Measurements from ENCODE around the gene MTSS2. TPM values are rescaled to one million over a fixed set of nuclear protein-coding genes. Genes with fewer than 3 reads are reported as not detected.
A peak's percentile ranks its signal among the peaks of the same experiment; 100 is the strongest.

The MTSS2 gene
- total RNA-seq, 2 donors from 2014 or later = 0.82 to 1.8 TPM

DNA sequence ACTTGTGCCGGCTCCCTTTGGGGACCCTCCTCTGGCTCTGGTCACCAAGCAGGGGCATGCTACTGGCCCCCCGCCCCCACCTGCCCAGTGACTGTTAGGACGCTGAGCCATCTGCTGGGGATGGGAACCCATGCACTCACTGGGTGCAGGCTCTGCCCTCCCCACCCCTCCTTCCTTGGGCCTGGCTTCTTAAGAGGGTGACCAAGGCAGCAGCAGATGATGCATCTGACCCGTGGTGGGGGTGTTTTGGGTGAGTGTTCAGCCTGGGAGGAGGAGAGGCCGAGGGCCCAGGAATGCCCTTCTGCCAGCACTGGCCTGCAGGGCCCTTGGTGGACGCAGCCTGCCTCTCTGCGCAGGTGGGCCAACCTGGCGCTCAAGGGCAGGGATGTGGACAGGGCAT is 19.2 kb upstream of the MTSS2 start:
- no peaks in the 10 kb centered on the region for H3K36me3 Mint-ChIP-seq
- ATAC-seq = no peak
- no peaks in the 10 kb centered on the region for H3K9me3 Mint-ChIP-seq
- DNase-seq (ENCODE audit: low spot score in 2 of 2) = no peak
- no peak overlapping the region for H3K27ac Mint-ChIP-seq

DNA sequence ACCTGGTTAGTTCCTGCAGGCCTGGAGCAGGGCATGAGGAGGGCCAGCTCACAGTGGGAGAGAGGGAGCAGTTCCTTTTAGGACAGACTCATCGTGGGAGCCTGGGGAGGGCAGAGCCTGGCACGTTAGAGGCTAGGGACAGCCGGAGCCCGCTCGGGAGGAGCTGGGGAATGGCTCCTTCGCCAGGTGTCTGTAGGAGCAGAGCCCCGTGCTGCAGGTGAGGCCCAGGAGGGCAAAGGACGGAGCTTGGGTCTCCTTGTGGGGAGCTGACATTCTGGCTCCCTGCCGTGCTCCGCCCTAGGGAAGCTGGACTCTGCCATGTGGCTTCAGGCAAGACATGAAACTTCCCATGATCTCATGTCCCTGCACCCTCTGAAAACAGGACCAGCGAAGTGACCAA is 18.7 kb upstream of the MTSS2 start:
- no peak for DNase-seq (ENCODE audit: low spot score in 2 of 2)
- H3K9me3 Mint-ChIP-seq = no peaks in the 10 kb centered on the region
- ATAC-seq = no peak
- no peak overlapping the region for H3K27ac Mint-ChIP-seq
- no peaks in the 10 kb centered on the region for H3K36me3 Mint-ChIP-seq

DNA sequence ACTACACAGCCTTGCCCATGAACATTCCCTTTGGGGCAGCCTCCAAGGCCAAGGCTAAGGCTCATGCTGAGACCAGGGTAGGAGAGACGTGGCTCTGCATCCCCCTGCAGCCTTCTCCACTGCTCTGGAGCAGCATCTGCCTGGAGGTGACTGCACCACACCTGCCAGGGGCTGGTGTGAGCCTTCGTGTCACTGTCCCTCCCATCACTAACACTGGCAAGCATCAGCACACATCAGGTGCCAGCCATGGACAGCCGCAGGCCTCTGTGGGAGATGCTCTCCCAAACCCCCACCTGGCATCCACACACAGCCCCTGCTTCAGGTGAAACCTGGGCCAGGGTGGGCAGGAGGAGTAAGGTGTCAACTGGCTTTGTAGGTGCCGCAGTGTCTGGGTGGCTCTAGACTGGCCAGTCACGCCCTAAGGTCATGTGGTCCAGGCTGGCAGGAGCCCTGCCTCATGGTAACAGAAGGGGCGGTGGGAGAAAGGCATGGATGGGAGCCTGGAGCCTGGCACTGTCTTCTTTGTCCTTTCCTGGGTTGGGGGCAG is 18.1 kb upstream of the MTSS2 start:
- ATAC-seq (no peak), DNase-seq (ENCODE audit: low spot score in 2 of 2) (no peak)
- Mint-ChIP-seq H3K9me3 (no peaks in the 10 kb centered on the region), H3K27ac (no peak overlapping the region), H3K36me3 (no peaks in the 10 kb centered on the region)

DNA sequence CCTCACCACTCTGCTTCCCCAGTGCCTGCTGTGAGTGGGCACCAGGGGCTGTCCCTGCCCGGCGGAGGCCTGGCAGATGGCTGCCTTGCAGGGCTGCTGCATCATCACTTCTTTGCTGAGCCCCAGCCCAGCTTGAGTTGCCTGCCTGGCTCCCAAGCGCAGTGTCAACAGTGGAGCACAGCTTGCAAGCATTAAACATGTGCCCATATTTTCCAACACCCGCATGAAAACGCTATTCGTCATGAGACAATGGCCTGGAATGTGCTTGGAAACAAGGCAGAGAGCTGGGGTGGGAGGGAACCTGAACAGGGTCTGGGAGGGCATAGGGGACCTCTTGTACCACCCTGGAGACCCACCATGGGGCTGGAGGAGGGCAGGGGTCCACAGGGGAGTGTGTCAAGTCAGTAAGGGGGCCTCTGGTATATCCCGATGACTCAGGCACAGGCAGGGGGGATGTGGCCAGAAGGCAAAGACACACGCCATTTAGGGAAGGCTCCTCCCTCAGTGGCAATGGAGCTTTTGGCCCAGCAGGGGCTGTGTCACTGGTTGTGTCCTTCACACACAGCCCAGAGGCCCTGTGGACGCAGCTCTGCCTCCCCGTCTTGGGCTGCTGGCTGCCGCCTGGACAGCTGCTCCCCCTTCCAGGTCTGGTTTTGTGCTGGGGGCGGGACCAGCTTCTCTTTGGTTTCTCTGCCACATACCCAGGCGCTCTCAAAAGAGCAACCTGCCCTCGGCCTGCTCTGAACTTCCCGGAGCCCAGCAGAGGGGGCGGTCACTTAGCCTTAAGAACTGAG is 17.4 kb upstream of the MTSS2 start:
- no peak overlapping the region for H3K27ac Mint-ChIP-seq
- H3K36me3 Mint-ChIP-seq = no peaks in the 10 kb centered on the region
- no peak for ATAC-seq
- DNase-seq (ENCODE audit: low spot score in 2 of 2) = no peak
- H3K9me3 Mint-ChIP-seq = no peaks in the 10 kb centered on the region

DNA sequence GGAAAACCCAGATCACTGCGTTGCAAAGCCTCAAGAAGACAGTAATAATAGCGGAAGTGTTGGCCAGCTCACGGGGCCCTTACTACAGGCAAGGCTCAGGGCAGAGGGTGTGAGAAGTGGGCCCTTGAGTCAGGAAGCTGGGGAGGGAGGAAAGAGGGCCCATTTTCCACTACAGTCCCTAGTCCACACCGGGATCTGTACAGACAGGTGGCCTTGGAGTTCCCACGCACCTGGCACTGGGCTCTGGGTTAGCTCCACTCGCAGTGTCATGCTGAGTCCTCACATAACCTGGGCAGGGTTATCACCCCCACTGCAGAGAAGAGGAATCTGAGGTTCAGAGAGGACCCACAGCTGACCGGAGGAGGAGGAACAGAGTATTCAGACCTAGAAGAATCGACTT is 16.8 kb upstream of the MTSS2 start:
- DNase-seq (ENCODE audit: low spot score in 2 of 2) = no peak
- H3K27ac Mint-ChIP-seq = peak overlapping the region; percentile 40 to 90
- H3K36me3 Mint-ChIP-seq = no peaks in the 10 kb centered on the region
- no peaks in the 10 kb centered on the region for H3K9me3 Mint-ChIP-seq
- no peak for ATAC-seq

DNA sequence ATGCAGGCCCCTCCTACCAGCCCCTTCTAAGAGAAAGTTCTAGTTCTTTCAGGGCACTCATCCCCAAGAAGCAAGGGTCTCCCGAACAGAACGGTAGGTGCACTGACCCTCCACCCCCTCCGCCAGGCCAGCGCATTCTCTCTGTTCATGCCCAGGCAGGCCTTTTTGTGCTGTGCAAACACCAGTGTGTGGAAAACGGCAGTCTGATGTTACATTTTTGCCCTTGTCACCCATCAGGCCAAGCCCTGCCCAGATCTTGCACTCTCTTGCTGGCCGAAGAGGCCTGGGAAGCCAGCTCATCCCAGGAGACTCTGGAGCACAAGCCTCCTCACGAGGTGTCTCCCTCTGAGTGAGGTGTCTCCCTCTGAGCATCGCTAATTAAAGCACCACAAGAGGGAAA is 16.1 kb upstream of the MTSS2 start:
- Mint-ChIP-seq H3K9me3 (no peaks in the 10 kb centered on the region), H3K27ac (peak overlapping the region; percentile 40 to 98), H3K36me3 (no peaks in the 10 kb centered on the region)
- ATAC-seq (no peak), DNase-seq (ENCODE audit: low spot score in 2 of 2) (no peak)

DNA sequence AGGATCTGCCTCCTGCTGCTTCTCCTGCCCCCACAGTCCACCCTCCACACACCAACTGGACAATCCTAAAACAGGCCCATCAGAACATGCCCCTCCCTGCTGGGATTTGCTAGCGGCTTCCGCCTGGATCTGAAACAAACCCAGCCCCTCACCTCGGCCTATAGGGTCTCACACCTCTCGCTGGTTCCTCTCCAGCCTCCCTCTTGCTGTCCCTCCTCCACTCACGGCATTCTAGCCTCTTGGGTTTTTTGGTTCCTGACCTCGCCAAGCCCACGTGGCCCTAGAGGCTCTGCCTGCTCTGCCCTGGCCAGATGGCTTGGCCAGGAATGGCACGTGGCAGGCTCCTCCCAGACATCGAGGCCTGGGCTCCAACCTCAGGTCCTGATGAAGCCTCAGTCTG is 15.7 kb upstream of the MTSS2 start:
- no peak for DNase-seq (ENCODE audit: low spot score in 2 of 2)
- Mint-ChIP-seq H3K9me3 (no peaks in the 10 kb centered on the region), H3K36me3 (no peaks in the 10 kb centered on the region), H3K27ac (peak overlapping the region; percentile 40 to 98)
- ATAC-seq = no peak

DNA sequence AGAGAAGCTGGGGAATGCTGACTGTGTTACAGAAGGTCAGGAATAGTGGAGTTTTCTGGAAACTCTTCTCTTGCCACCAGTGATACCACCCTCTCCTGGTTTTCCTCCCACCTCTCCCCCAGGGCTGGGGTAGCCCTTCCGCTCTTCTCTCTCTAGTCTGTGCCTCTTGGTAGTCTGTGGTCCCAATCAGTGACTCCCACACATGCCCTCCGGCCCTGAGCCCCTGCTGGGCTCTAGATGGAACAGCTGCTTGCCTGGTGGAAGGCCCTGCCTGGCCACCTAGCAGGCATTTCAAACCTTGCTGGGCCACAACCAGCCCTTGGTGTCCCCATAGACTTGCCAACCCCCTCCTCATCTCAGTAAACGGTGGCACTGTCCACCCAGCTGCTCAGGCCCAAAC is 15.2 kb upstream of the MTSS2 start:
- no peak for ATAC-seq
- no peaks in the 10 kb centered on the region for H3K36me3 Mint-ChIP-seq
- DNase-seq (ENCODE audit: low spot score in 2 of 2) = no peak
- no peaks in the 10 kb centered on the region for H3K9me3 Mint-ChIP-seq
- peak overlapping the region in 1 of 2 donors; percentile 40 for H3K27ac Mint-ChIP-seq

DNA sequence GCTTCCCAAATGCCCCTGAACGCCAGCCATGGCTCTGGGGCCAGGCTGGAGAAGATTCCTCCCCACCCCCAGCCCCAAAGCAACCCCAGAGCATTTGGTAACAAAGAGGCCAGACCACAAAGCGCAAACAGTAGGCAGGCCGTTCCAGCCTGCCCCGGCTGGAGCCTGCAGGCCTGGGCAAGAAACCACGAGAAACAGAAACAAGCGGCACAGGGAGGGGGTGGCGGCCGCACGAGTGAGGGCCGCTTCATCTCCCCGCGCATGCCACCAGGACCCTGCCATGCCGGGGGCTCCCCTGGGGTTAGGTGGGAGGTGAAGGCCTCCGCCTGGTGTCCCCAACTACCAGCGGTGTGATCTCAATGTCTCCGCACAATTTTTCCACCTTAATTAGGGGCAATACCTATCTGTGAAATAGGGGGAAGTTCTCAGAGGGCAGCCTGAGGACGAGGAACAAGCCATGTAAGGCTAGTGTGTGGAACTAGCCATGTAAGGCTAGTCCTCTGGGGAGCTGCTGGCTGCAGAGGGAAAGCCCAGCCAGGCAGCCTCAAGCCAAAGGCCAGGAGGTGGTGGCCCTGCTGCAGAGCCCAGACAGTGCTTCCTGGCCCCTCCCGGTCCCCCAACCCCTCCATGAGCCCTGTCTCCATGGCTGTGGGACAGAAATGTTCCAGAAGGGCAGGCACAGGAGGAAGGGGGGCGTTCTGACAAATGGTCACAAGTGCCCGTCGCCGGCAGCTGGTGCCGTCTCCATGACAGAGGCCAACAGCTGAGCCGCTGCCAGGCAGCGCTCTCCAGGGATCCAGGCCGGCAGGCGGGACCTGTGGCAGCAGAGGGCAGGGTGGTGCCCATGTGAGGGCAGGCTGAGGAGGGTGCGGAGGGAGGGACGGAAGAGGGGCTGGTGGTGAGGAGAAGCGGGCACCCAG is 14.5 kb upstream of the MTSS2 start:
- H3K36me3 Mint-ChIP-seq = no peaks in the 10 kb centered on the region
- ATAC-seq (no peak), DNase-seq (ENCODE audit: low spot score in 2 of 2) (no peak)
- peak overlapping the region in 1 of 2 donors; percentile 40 for H3K27ac Mint-ChIP-seq
- H3K9me3 Mint-ChIP-seq = no peaks in the 10 kb centered on the region

DNA sequence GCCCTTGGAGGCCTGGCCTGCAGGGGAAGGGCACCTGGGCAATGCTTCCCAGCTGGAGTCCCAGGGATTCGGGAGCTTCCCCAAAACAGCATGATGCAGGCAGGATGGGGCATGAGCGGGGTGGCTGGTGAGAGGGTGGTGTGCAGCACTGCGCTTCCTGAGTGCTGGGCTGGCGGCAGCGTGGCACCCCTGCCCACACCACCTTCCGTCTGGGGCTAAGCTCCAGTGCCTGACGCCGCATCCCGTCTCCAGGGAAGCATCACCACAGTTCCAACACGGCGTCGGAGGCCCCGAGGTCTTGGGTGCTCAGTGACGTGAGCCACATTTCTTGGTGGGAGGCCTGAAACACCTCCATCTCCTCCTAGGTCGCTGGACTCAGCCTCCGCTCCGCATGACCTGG is 13.8 kb upstream of the MTSS2 start:
- Mint-ChIP-seq H3K36me3 (no peaks in the 10 kb centered on the region), H3K27ac (peak overlapping the region in 1 of 2 donors; percentile 40), H3K9me3 (no peaks in the 10 kb centered on the region)
- ATAC-seq = no peak
- DNase-seq (ENCODE audit: low spot score in 2 of 2) = no peak

DNA sequence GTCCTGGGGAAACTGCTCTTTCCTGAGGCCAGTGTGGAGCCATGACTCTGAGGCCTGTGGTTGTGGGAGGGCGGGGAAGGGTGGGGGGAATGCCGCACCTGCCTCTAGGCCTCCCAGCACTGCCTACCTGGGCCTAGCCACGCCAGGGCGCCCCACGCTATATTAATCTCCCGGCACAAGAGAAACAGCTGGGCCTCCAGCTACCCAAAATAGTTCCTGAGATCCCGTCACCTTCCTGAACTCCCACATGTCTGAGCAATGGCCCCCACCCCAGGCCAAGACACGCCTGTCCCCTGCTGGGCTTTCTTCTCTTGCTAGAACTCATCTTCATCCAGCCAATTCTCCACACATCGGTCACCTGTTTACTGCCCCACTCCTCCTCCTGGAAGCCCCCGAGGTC is 13.0 kb upstream of the MTSS2 start:
- no peaks in the 10 kb centered on the region for H3K9me3 Mint-ChIP-seq
- no peak for DNase-seq (ENCODE audit: low spot score in 2 of 2)
- no peaks in the 10 kb centered on the region for H3K36me3 Mint-ChIP-seq
- peak overlapping the region; percentile 40 to 55 for H3K27ac Mint-ChIP-seq
- no peak for ATAC-seq

DNA sequence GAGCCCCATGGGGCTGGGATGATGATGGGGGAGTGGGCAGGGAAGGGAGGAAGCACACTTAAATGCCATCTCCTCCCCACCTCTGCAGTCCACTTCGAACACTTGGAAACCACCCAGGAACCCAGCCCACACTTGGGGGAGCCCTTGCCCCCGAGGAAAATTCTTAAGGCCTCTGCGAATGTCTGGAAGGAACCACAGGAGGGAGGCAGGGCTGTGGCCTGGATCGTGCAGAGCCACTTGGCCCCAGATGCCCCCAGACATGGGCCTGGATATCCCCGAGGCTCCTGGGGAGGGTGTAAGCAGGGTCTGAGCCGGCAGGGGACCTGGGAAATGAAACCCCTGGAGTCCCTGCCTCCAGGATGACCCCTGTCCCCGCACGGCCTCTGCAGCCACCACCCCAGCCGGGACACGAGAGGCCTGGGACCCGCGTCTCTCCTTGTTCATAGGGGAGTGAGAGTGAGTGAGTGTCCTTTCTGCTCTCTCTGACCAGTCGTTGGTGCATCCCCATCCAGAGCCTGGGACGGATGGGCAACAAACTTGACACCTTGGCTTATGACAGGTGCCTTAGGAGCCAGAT is 11.8 kb upstream of the MTSS2 start:
- H3K9me3 Mint-ChIP-seq = no peaks in the 10 kb centered on the region
- ATAC-seq (no peak), DNase-seq (ENCODE audit: low spot score in 2 of 2) (no peak)
- no peaks in the 10 kb centered on the region for H3K36me3 Mint-ChIP-seq
- peak overlapping the region; percentile 68 to 77 for H3K27ac Mint-ChIP-seq

DNA sequence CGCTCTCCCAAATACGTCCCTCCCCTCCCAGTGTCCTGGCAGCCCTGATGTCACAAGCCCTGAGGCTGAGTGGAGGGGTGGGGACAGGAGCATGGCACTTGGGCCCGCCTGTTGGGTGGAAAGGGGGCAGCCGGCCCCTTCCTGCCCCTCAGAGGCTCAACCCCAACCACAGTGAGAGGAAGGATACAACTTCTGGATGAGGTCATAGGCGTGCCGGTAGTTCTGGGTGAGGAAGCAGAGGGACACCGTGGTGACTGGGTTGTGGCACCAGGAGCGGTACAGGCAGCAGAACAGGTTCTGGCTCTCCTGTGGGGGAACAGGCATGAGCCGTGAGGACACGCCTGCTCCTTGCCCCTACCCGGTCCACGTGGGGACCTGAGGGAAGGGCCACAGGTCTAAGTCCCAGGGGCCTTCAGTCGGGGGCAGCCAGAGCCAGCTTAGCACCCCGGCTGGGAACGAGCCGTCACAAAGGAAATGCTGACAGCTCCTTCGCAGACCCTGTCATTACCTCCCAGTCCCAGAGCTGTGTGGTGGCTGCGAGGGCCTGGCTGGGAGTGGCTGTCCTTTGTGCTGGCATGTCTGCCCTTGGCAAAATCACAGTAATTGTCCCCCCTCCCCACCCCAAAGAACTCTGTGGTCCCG is 11.2 kb upstream of the MTSS2 start:
- Mint-ChIP-seq H3K9me3 (no peaks in the 10 kb centered on the region), H3K27ac (peak overlapping the region; percentile 74), H3K36me3 (no peaks in the 10 kb centered on the region)
- ATAC-seq = peak; percentile 46 to 51
- DNase-seq (ENCODE audit: low spot score in 2 of 2) = no peak

DNA sequence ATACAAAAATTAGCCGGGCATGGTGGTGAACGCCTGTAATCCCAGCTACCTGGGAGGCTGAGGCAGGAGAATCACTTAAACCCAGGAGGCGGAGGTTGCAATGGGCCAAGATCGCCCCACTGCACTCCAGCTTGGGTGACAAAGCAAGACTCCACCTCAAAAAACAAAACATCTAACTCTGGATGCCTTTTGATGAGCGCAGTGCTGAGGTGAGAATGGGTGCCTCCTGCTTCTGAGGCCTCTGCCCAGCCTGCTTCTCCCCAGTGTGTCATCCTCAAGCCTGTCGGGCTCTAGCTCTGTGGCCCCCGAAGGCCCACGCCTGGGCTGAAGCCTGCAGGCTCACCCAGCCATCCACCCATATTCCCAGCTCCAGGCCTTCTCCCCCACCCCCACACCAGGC is 10.5 kb upstream of the MTSS2 start:
- ATAC-seq = no peak
- no peaks in the 10 kb centered on the region for H3K36me3 Mint-ChIP-seq
- H3K27ac Mint-ChIP-seq = peak overlapping the region; percentile 74
- DNase-seq (ENCODE audit: low spot score in 2 of 2) = no peak
- H3K9me3 Mint-ChIP-seq = no peaks in the 10 kb centered on the region

DNA sequence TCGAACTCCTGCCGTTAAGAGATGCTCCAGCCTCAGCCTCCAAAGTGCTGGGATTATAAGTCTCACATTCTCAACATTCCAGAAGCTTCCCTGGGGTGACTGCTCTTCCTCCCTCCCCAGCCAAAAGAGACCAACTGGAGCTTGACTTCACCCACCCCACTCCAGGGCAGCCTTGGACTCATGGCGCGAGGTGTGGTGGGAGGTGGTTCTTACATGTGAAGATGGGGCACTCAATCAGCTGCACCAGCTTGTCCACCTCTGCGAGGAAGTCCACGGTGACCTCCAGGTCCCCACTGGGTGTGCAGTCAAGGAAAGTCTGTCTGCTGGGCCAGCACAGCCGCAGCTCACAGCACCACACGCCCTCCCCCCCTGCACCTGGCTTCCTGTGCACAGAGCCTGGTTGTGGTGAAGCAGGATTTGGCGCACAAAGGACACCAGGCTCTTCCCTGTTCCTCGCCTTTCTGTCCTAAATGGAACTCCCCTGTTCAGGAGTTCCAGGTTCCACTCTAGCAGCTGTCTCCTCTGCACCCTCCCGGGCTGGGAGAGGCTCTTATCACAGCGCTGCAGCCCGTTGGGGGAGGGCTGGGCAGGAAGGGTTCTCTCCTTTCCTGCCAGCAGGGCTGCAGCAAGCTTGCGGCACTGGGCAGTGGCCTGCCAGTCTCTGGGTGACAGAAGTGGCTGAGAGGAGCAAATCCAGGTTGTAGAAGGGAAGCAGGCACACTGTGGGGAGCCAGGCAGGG is 9.6 kb upstream of the MTSS2 start:
- ATAC-seq (no peak), DNase-seq (ENCODE audit: low spot score in 2 of 2) (no peak)
- H3K27ac Mint-ChIP-seq = peak overlapping the region; percentile 14 to 74
- H3K36me3 Mint-ChIP-seq = no peaks in the 10 kb centered on the region
- no peaks in the 10 kb centered on the region for H3K9me3 Mint-ChIP-seq

DNA sequence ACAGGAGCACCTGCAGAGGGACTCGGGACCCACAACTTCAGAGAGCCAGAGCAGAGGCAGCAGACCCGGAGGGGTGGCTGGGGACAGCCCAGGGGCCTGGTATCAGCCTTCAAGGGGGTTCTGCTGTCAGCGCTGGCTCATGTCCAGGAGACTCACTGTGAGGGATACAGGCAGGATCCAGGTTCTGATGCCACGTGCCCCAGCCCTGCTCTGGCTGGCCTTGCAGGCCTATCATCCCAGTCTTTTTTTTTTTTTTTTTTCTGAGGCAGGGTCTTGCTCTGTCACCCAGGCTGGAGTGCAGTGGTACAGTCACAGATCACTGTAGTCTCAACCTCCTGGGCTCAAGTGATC is 9.0 kb upstream of the MTSS2 start:
- ATAC-seq (no peak), DNase-seq (ENCODE audit: low spot score in 2 of 2) (no peak)
- Mint-ChIP-seq H3K9me3 (no peaks in the 10 kb centered on the region), H3K27ac (no peak overlapping the region), H3K36me3 (no peaks in the 10 kb centered on the region)
